ENCODE data around the gene LINC01488. TPM values are rescaled to one million over a fixed set of nuclear protein-coding genes. Genes with fewer than 3 reads are reported as not detected.

LINC01488 gene
- polyA plus RNA-seq, 2 donors: 0.02 TPM; not detected in 1

- 80 to 82% methylated on average over 22 to 23 of the region's 23 CpGs for WGBS, 2 donors
- H3K4me1 ChIP-seq (ENCODE audit: control insufficient read depth in 2 of 2, insufficient read depth in 2 of 2, low read length in 1 of 2): no peaks in the 10 kb centered on the region
- H3K9me3 ChIP-seq (ENCODE audit: control insufficient read depth in 2 of 2, insufficient read depth in 1 of 2, low read depth in 1 of 2, low read length in 1 of 2): no peaks in the 10 kb centered on the region
- H3K27me3 ChIP-seq (ENCODE audit: control insufficient read depth in 1 of 2, insufficient read depth in 2 of 2, low read length in 2 of 2): no peaks in the 10 kb centered on the region
- H3K27ac ChIP-seq (ENCODE audit: low read depth in 2 of 2, low read length in 1 of 2): no peak overlapping the region
- no peaks in the 10 kb centered on the region for H3K36me3 ChIP-seq (ENCODE audit: control insufficient read depth in 2 of 2, insufficient read depth in 2 of 2, low read length in 1 of 2)
- no peak overlapping the region for H3K4me3 ChIP-seq (ENCODE audit: low read depth in 1 of 2, low read length in 2 of 2)
Measured at GRCh38 chr11:69533296-69534165, 52.1 kb downstream of the LINC01488 start.

GRCh38 chr11:69534166-69534530 is 52.7 kb downstream of the LINC01488 start:
- no peaks in the 10 kb centered on the region for H3K36me3 ChIP-seq (ENCODE audit: control insufficient read depth in 2 of 2, insufficient read depth in 2 of 2, low read length in 1 of 2)
- no peak overlapping the region for H3K27ac ChIP-seq (ENCODE audit: low read depth in 2 of 2, low read length in 1 of 2)
- H3K4me1 ChIP-seq (ENCODE audit: control insufficient read depth in 2 of 2, insufficient read depth in 2 of 2, low read length in 1 of 2): no peaks in the 10 kb centered on the region
- no peaks in the 10 kb centered on the region for H3K27me3 ChIP-seq (ENCODE audit: control insufficient read depth in 1 of 2, insufficient read depth in 2 of 2, low read length in 2 of 2)
- H3K9me3 ChIP-seq (ENCODE audit: control insufficient read depth in 2 of 2, insufficient read depth in 1 of 2, low read depth in 1 of 2, low read length in 1 of 2): no peaks in the 10 kb centered on the region
- H3K4me3 ChIP-seq (ENCODE audit: low read depth in 1 of 2, low read length in 2 of 2): no peak overlapping the region
- WGBS, 2 donors: 64 to 76% methylated on average over 14 of the region's 14 CpGs

DNA sequence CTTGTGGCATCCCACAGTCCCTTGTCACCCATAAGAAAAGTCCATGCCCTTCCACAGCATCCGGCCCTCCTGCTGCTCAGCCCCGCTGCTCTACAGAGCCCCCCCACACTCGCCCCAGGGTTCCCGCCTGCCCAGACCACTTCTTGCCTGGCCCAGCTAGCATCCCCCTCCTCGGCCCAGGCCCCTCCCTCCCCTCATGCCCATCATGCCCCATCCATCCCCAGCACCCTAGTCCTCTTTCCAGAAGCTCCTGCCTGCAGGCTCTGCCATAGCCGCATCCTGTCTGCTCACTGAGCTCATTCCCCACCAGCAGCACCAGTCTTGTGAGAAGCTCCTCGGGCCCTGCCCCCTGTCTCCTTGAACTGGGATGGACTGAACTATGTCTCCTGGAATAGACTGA is 54.4 kb downstream of the LINC01488 start:
- Histone ChIP-seq H3K4me1 (ENCODE audit: control insufficient read depth in 2 of 2, insufficient read depth in 2 of 2, low read length in 1 of 2) (no peaks in the 10 kb centered on the region), H3K27ac (ENCODE audit: low read depth in 2 of 2, low read length in 1 of 2) (no peak overlapping the region), H3K36me3 (ENCODE audit: control insufficient read depth in 2 of 2, insufficient read depth in 2 of 2, low read length in 1 of 2) (no peaks in the 10 kb centered on the region), H3K4me3 (ENCODE audit: low read depth in 1 of 2, low read length in 2 of 2) (no peak overlapping the region), H3K9me3 (ENCODE audit: control insufficient read depth in 2 of 2, insufficient read depth in 1 of 2, low read depth in 1 of 2, low read length in 1 of 2) (no peaks in the 10 kb centered on the region), H3K27me3 (ENCODE audit: control insufficient read depth in 1 of 2, insufficient read depth in 2 of 2, low read length in 2 of 2) (no peaks in the 10 kb centered on the region)
- WGBS, 2 donors: 90% methylated on average over 7 of the region's 7 CpGs

- H3K4me3 ChIP-seq (ENCODE audit: low read depth in 1 of 2, low read length in 2 of 2): no peak overlapping the region
- WGBS, 2 donors: 81 to 84% methylated on average over 9 of the region's 9 CpGs
- H3K27me3 ChIP-seq (ENCODE audit: control insufficient read depth in 1 of 2, insufficient read depth in 2 of 2, low read length in 2 of 2): no peaks in the 10 kb centered on the region
- no peak overlapping the region for H3K27ac ChIP-seq (ENCODE audit: low read depth in 2 of 2, low read length in 1 of 2)
- H3K9me3 ChIP-seq (ENCODE audit: control insufficient read depth in 2 of 2, insufficient read depth in 1 of 2, low read depth in 1 of 2, low read length in 1 of 2): no peaks in the 10 kb centered on the region
- no peaks in the 10 kb centered on the region for H3K4me1 ChIP-seq (ENCODE audit: control insufficient read depth in 2 of 2, insufficient read depth in 2 of 2, low read length in 1 of 2)
- H3K36me3 ChIP-seq (ENCODE audit: control insufficient read depth in 2 of 2, insufficient read depth in 2 of 2, low read length in 1 of 2): no peaks in the 10 kb centered on the region
Measured at GRCh38 chr11:69536406-69536805, 54.9 kb downstream of the LINC01488 start.

- H3K4me3 ChIP-seq (ENCODE audit: low read depth in 1 of 2, low read length in 2 of 2): no peak overlapping the region
- H3K27me3 ChIP-seq (ENCODE audit: control insufficient read depth in 1 of 2, insufficient read depth in 2 of 2, low read length in 2 of 2): no peaks in the 10 kb centered on the region
- no peak overlapping the region for H3K27ac ChIP-seq (ENCODE audit: low read depth in 2 of 2, low read length in 1 of 2)
- WGBS, 2 donors: 69 to 85% methylated on average over 10 of the region's 10 CpGs
- H3K9me3 ChIP-seq (ENCODE audit: control insufficient read depth in 2 of 2, insufficient read depth in 1 of 2, low read depth in 1 of 2, low read length in 1 of 2): no peaks in the 10 kb centered on the region
- H3K4me1 ChIP-seq (ENCODE audit: control insufficient read depth in 2 of 2, insufficient read depth in 2 of 2, low read length in 1 of 2): no peaks in the 10 kb centered on the region
- no peaks in the 10 kb centered on the region for H3K36me3 ChIP-seq (ENCODE audit: control insufficient read depth in 2 of 2, insufficient read depth in 2 of 2, low read length in 1 of 2)
Measured at GRCh38 chr11:69537126-69537525, 55.7 kb downstream of the LINC01488 start.

DNA sequence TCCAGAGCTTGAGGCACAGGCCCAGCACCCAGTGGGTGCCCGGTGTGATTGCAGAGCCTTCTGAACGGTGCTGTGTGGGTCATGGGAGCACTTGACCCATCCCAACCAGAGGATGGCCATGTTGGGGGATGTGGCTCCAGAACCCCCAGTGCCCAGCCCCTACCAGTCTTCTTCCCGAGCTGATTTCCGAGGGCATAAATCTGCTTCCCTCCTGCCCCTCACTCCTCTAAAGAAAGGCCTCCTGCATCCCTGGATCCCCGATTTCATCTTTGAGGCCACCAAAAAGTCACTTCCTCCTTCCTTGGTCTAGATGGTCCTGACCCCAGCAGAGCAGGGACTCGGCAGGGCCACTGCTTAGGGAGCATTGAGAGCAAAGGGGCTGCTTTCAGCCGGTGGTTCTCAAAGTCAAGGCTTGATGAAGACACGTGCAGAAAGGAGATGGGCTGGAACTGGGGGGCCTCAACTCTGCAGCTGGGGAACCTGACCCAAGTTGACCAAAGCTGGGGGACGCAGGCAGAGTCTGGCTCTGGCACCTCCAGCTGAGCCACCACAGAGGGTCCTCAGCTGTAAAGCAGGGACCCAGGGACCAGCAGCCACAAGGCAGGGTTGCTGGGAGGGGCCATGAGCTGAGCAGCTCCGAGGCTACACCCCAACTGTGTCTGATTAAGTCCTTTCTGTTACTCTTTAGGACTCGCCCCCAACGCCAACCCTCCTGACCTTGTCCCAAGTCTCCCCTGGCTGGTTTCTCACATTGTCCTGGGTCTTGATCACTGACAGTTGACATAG is 56.6 kb downstream of the LINC01488 start:
- 94 to 96% methylated on average over 12 of the region's 12 CpGs for WGBS, 2 donors

DNA sequence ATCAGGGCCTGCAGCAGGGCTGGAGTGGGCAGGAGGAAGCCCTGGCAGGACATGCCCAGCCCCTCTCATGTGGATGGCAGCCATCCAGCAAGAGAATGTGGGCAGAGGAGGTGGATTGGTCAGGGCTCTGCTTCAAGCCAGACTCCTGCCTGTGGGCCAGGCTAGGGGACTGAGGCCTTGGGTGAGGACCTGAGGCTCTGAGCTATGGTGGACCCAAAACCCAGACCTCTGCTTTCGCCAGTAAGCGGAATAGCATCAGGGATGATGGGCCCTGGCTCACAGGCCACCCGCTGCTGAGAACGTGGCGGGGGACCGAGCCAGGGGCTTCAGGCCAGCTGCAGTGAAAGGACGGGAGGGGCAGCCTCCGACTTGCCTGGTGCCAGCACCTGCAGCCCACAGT is 57.4 kb downstream of the LINC01488 start:
- WGBS, 2 donors: 87 to 93% methylated on average over 8 of the region's 8 CpGs
- H3K4me3 ChIP-seq (ENCODE audit: low read depth in 1 of 2, low read length in 2 of 2): no peak overlapping the region
- no peak overlapping the region for H3K27ac ChIP-seq (ENCODE audit: low read depth in 2 of 2, low read length in 1 of 2)

More for the DNA sequence above, 56.6 kb downstream of the LINC01488 start:
- Histone ChIP-seq H3K36me3 (ENCODE audit: control insufficient read depth in 2 of 2, insufficient read depth in 2 of 2, low read length in 1 of 2) (no peaks in the 10 kb centered on the region), H3K4me1 (ENCODE audit: control insufficient read depth in 2 of 2, insufficient read depth in 2 of 2, low read length in 1 of 2) (no peaks in the 10 kb centered on the region), H3K27me3 (ENCODE audit: control insufficient read depth in 1 of 2, insufficient read depth in 2 of 2, low read length in 2 of 2) (no peaks in the 10 kb centered on the region), H3K27ac (ENCODE audit: low read depth in 2 of 2, low read length in 1 of 2) (no peak overlapping the region), H3K9me3 (ENCODE audit: control insufficient read depth in 2 of 2, insufficient read depth in 1 of 2, low read depth in 1 of 2, low read length in 1 of 2) (no peaks in the 10 kb centered on the region), H3K4me3 (ENCODE audit: low read depth in 1 of 2, low read length in 2 of 2) (no peak overlapping the region)

DNA sequence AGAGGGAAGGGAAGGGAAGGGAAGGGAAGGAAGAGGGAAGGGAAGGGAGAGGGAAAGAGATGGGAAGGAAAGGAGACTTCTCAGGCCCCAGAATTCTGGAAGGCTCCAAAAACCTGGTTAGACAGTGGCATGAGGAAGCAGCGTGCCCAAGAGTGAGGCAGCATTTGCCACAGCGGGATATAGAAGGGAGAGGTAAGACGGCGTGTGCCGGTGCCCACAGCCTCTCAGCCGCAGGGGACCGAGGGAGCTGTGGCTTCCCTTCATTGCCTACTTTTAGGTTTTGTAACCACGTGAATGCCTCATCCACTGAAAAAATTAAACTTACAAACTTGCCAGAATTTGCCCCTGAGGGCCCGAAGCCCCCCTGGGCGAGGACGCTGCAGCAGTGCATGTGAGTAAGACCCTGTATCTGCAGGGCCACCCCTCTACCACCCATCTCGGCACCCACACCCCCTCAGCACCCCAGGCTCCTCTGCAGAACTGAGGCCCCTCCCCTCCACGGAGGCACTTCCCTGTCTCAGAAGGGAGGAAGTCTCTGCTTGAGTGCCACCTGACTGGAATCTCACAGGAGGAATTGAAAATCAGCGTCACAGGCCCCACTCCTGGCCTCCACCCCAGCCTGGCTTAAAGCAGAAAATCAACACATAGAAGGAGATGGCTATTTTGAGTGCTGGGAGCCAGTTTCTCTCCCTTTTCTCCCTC is 58.1 kb downstream of the LINC01488 start:
- Histone ChIP-seq H3K9me3 (ENCODE audit: control insufficient read depth in 2 of 2, insufficient read depth in 1 of 2, low read depth in 1 of 2, low read length in 1 of 2) (no peaks in the 10 kb centered on the region), H3K4me3 (ENCODE audit: low read depth in 1 of 2, low read length in 2 of 2) (no peak overlapping the region), H3K27ac (ENCODE audit: low read depth in 2 of 2, low read length in 1 of 2) (peak overlapping the region in 1 of 2 donors; percentile 29), H3K27me3 (ENCODE audit: control insufficient read depth in 1 of 2, insufficient read depth in 2 of 2, low read length in 2 of 2) (no peaks in the 10 kb centered on the region), H3K36me3 (ENCODE audit: control insufficient read depth in 2 of 2, insufficient read depth in 2 of 2, low read length in 1 of 2) (no peaks in the 10 kb centered on the region), H3K4me1 (ENCODE audit: control insufficient read depth in 2 of 2, insufficient read depth in 2 of 2, low read length in 1 of 2) (no peaks in the 10 kb centered on the region)
- WGBS, 2 donors: 68 to 71% methylated on average over 14 of the region's 14 CpGs

More for the DNA sequence above, 57.4 kb downstream of the LINC01488 start:
- Histone ChIP-seq H3K27me3 (ENCODE audit: control insufficient read depth in 1 of 2, insufficient read depth in 2 of 2, low read length in 2 of 2) (no peaks in the 10 kb centered on the region), H3K9me3 (ENCODE audit: control insufficient read depth in 2 of 2, insufficient read depth in 1 of 2, low read depth in 1 of 2, low read length in 1 of 2) (no peaks in the 10 kb centered on the region), H3K4me1 (ENCODE audit: control insufficient read depth in 2 of 2, insufficient read depth in 2 of 2, low read length in 1 of 2) (no peaks in the 10 kb centered on the region), H3K36me3 (ENCODE audit: control insufficient read depth in 2 of 2, insufficient read depth in 2 of 2, low read length in 1 of 2) (no peaks in the 10 kb centered on the region)

DNA sequence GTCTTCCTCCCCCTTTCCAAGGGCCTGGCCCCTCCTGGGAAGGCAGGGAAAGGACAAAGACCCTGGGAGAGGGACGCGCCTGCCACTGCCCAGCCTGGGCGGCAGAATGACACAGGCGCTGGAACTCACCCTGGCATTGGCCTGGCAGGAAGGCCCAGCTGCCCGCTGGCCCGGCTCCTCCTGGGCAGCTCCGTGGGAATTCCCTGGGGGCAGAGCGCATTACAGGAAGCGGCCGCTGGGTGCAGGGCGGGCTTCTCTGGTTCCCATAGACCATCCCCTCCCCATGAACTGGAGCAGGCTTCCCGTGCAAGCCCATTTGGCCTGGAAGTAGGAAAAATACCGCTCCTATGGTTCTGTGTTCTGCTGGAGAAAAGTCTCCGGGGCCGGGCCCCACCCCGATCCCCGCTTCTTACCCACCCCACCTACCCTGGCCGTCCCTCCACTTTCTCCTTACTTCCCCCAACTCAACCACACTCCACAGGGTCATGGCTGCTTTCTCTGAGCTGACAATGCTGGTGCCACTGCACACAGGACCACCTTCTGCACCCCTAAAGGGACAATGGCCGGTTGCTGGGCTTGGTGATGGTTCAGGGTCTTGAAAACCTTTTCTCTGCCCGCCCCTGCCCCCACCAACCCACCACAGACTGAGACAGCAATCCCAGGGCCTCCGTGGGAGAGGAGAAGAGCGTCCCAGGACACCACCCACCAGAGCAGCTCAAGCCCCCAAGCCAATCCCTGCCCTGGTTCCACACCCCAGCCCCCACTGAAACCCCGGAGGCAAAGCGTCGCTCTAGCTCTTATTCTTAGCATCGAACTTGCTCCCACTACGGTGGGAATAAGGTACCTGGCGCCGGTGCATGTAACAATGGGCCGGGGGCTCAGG is 58.9 kb downstream of the LINC01488 start:
- peak overlapping the region in 1 of 2 donors; percentile 29 for H3K27ac ChIP-seq (ENCODE audit: low read depth in 2 of 2, low read length in 1 of 2)
- H3K4me1 ChIP-seq (ENCODE audit: control insufficient read depth in 2 of 2, insufficient read depth in 2 of 2, low read length in 1 of 2): no peaks in the 10 kb centered on the region
- no peak overlapping the region for H3K4me3 ChIP-seq (ENCODE audit: low read depth in 1 of 2, low read length in 2 of 2)
- 80 to 81% methylated on average over 30 of the region's 30 CpGs for WGBS, 2 donors
- H3K27me3 ChIP-seq (ENCODE audit: control insufficient read depth in 1 of 2, insufficient read depth in 2 of 2, low read length in 2 of 2): peaks cover 0 to 2% of the 10 kb centered on the region in 2 donors
- no peaks in the 10 kb centered on the region for H3K9me3 ChIP-seq (ENCODE audit: control insufficient read depth in 2 of 2, insufficient read depth in 1 of 2, low read depth in 1 of 2, low read length in 1 of 2)
- H3K36me3 ChIP-seq (ENCODE audit: control insufficient read depth in 2 of 2, insufficient read depth in 2 of 2, low read length in 1 of 2): no peaks in the 10 kb centered on the region
